Epidermal melanocyte (primary cell): Measurements from ENCODE around the gene SPATC1L.
"Not testable (repeated sequence)": the region's sequence is repeated elsewhere in the genome, so short reads cannot be mapped to it uniquely, and the experiment has no call there.

Experiments used
- DNase-seq: peaks from one replicate; pipeline ENCODE4 v3.0.0; 2011; ENCODE audit warnings: low spot score; ENCODE audit not compliant: insufficient read length

SPATC1L gene

GRCh38 chr21:46183910-46184624 is at the start of gene SPATC1L:
SPATC1L (minus strand) TSS chr21:46184459; CDS start chr21:46182816, 1,643 bp downstream.
- peak; percentile 78 for DNase-seq

- no peak for DNase-seq
Measured at GRCh38 chr21:46229923-46230260, 45.6 kb upstream of the SPATC1L start.

- no peak for DNase-seq
Measured at GRCh38 chr21:46229133-46229922, 45.1 kb upstream of the SPATC1L start.

DNA sequence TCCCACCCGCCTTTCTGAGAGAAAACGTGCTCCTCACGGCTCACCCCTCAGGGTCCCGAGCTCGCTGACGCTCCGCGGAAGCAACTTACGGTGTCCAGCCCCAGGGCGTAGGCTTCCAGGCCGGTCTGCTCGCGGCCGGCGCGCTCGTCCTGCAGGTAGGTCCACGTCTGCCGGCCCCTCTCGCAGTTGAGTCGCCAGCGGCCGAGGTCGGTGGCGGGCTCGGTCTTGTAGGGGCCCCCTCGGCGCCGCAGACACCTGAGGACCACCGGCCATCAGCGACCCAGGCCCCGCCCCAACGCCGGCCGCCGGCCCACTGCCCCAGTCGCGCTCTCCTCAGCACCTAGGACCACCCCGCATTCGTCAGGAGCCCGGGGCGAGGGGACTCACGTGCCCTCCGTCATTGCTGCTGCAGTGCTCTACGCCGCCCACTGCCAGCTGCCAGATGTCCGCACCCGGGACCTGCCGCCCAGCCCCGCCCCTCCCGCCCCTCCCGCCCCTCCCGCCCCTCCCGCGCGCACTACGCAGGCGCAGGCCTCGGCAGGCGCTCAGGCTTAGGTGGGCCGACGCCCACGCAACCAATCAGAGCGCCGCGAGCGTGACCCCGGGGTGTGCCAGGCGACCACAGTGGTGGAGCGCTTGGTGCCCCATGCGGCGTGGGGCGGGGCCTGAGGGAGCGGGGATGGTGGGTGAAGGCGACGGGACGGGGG is 44.2 kb upstream of the SPATC1L start, which contains the start of gene LSS:
LSS (minus strand) TSS at position 430 of the 707 bp plus-strand sequence; CDS start at position 401, 29 bp downstream.
- peak; percentile 98 for DNase-seq

DNA sequence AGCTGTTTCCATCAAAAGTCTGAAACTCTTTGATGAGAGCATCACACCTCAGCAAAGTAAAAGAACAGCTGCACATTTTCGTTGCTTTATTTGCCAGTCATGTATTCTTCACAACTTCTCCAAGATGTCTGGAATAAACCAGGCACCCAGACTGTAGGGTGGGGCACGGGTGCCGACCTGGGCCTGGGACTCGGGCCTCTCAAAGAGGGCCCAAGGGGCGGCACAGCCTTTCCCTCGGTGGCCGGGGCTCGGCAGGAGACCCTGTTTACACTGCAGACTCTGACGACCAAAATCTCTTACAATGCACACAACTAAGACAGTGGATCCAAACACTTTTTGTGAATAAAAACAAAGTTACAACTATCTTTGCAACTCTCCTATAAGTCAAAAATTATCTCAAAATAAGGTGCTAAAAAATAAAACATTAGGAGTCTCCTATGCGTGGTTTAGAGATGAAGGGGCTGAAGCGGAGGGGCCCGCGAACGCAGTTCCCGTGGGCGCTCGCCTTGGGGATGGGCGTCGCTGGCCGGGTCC is 43.6 kb upstream of the SPATC1L start:
- DNase-seq: no peak

DNA sequence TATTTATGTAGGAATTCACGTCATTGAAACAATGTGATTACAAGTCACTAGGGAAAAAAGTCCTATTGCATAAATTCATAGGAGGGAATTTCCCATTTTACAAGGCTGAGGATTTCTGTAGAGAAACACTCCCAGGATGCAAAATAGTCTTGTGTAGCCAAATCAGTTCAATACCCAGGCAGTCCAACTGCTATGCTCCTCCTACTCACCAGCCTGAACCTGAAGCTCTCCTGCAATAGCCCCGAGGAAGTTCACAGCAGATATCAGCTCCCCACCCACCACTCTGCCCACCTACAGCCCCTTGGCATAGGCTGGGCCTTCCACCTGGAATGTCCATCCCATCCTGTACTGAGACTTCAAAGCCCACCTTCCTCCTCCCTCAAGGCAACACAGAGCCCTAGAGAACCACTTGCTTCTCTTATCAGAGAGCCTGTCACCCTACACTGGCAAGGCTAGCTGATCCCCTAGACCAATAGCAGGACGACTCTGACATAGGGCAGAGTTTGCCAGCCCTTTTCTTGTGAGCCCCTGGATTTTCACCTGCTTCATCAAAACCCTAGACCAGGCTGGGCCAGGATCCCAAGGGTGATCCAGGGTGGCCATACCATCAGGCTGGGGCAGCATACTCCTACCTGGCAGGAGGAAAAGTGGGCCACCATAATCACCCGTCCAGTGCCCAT is 42.8 kb upstream of the SPATC1L start:
- no peak for DNase-seq

DNA sequence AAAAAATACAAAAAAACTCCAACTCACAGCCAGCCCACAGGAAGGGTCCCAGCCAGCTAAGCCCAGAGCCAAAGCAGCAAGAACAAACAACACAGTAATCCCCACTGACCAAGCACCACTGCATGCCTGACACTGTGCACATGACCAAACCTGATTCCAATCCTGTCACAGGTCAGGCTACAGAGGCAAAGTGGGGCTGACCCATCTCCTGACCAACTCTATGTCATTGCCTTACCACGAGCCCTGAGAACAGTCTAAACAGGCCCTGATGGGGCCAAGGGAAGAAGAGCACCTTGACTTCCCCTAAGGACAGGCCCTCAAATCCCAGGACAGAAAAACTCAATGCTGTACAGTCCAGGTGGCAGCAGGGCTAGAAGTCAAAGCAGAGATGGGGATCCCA is 41.9 kb upstream of the SPATC1L start:
- no peak for DNase-seq

- DNase-seq: not testable (repeated sequence)
Measured at GRCh38 chr21:46223661-46224060, 39.4 kb upstream of the SPATC1L start.

- no peak for DNase-seq
Measured at GRCh38 chr21:46223217-46223616, 39.0 kb upstream of the SPATC1L start.

GRCh38 chr21:46222436-46223116 is 38.3 kb upstream of the SPATC1L start:
- no peak for DNase-seq

GRCh38 chr21:46221664-46222435 is 37.6 kb upstream of the SPATC1L start:
- no peak for DNase-seq

DNA sequence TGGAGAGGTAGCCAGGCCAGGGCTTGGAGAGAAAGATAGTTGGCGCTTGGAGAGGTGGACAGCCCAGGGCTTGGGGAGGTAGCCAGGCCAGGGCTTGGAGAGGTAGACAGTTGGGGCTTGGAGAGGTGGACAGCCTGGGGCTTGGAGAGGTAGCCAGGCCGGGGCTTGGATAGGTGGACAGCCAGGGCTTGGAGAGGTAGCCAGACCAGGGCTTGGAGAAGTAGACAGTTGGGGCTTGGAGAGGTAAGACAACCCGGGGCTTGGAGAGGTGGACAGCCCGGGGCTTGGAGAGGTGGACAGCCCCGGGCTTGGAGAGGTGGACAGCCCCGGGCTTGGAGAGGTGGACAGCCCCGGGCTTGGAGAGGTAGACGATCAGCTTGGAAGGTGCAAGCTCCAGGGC is 36.6 kb upstream of the SPATC1L start:
- DNase-seq: no peak

GRCh38 chr21:46220275-46220810 is 36.1 kb upstream of the SPATC1L start:
- DNase-seq: no peak

- DNase-seq: no peak
Measured at GRCh38 chr21:46219591-46220239, 35.5 kb upstream of the SPATC1L start.

GRCh38 chr21:46218906-46219590 is 34.8 kb upstream of the SPATC1L start:
- DNase-seq: no peak

GRCh38 chr21:46217511-46218196 is 33.4 kb upstream of the SPATC1L start:
- DNase-seq: no peak

GRCh38 chr21:46216132-46216747 is 32.0 kb upstream of the SPATC1L start:
- DNase-seq: no peak
